Bone marrow (tissue), 2 donors: ENCODE measurements around the gene ZBED1.
"Not testable (repeated sequence)": the region's sequence is repeated elsewhere in the genome, so short reads cannot be mapped to it uniquely, and the experiment has no call there.

Experiments
- DNase-seq, 2 donors: peaks; one replicate each; lab custom pipeline; 2025; lab: John Stamatoyannopoulos, UW

The ZBED1 gene

GRCh38 chrX:2519638-2520037 is 18.9 kb upstream of the ZBED1 start:
- DNase-seq, result not testable (repeated sequence)

GRCh38 chrX:2517055-2517454 is 16.3 kb upstream of the ZBED1 start:
- no peak for DNase-seq

DNA sequence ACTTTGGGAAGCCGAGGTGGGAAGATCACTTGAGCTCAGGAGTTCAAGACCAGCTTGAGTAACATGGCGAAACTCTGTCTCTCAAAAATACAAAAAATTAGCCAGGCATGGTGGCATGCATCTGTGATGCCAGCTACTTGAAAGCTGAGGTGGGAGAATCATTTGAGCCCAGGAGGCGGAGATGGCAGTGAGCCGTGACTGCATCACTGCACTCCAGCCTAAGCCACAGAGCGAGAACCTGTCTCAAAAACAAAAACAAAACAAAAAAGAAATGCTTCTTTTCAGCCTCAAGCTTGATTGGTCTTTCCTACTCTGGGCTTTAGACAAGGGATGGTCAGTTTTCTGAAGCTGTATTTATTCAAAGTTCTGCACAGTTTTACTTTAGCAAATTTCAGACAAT is 15.8 kb upstream of the ZBED1 start:
- DNase-seq, result no peak

DNA sequence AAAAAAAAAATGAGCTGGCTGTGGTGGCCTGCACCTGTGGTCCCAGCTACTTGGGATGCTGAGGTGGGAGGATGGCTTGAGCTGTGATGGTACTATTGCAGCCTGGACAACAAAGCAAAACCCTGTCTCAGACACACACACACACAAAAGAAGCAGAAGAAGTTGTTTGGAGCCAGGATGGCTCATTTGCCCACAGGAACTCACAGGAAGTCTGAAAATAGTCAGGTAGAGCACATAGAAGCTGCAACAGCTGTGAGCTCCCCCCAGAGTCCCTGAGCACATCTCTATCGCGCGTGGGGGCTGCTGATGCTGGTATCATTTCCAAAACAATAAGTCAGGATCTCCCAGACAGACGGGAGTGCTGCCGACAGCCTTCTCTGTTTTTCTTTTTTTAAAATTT is 13.4 kb upstream of the ZBED1 start:
- no peak for DNase-seq

GRCh38 chrX:2513121-2513664 is 12.4 kb upstream of the ZBED1 start:
- DNase-seq, result no peak

GRCh38 chrX:2512501-2512900 is 11.7 kb upstream of the ZBED1 start:
- DNase-seq, result no peak

GRCh38 chrX:2511326-2511725 is 10.6 kb upstream of the ZBED1 start:
- no peak for DNase-seq

DNA sequence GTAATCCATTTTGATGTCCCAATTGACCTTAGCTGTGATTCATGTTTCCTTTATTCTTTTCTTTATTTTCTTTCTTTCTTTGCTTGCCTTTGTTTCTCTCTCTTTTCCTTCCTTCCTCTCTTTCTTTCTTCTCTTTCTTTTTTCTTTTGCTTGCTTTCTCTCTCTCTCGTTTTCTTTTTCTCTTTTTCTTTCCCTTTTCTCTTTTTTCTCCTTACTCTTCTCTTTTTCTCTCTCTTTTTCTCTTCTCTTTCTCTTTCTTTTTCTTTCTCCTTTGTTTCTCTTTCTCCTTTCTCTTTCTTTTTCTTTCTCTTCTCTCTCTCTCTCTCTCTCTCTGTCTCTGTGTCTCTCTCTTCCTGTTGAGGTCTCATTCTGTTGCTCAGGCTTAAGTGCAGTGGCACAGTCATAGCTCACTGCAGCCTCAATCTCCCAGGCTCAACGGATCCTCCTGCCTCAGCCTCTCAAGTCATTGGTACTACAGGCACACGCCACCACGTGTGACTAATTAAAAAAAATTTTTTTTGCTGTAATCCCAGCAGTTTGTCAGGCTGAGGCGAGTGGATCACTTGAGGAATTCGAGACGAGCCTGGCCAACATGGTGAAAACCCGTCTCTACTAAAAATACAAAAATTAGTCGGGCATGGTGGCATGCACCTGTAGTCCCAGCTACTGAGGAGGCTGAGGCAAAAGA is 8.0 kb upstream of the ZBED1 start:
- DNase-seq, result no peak

DNA sequence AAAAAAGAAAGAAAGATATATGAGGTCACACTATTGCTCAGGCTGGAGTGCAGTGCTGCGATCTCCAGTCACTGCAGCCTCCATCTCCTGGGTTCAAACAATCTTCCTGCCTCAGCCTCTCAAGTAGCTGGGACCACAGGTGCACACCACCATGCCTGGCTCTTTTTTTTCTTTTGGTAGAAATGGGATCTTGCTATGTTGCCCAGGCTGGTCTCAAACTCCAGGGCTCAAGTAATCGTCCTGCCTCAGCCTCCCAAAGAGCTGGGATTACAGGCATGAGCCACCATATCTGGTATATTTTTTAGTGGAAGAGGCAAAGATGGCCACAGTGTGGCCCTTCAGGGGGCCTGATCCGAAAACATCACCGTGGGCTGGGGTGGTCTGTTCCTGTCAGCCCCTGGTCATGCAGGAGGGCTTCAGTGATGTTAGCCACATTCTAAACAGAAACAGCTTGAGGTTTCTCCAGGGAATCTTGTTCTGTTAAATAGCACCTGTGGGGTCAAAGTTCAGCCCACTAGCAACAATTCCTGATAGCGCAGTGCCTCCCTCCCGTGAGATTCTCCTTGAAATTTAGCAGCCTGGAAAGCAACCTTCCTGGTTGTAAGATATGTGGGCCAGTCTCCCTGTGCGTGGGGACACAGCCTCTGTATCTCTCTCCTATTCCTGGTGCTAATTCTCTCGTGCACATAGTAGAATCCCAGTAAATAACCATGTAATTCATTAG is 7.3 kb upstream of the ZBED1 start:
- no peak for DNase-seq

GRCh38 chrX:2507196-2507595 is 6.4 kb upstream of the ZBED1 start:
- no peak for DNase-seq

GRCh38 chrX:2505341-2505740 is 4.6 kb upstream of the ZBED1 start:
- not testable (repeated sequence) for DNase-seq

DNA sequence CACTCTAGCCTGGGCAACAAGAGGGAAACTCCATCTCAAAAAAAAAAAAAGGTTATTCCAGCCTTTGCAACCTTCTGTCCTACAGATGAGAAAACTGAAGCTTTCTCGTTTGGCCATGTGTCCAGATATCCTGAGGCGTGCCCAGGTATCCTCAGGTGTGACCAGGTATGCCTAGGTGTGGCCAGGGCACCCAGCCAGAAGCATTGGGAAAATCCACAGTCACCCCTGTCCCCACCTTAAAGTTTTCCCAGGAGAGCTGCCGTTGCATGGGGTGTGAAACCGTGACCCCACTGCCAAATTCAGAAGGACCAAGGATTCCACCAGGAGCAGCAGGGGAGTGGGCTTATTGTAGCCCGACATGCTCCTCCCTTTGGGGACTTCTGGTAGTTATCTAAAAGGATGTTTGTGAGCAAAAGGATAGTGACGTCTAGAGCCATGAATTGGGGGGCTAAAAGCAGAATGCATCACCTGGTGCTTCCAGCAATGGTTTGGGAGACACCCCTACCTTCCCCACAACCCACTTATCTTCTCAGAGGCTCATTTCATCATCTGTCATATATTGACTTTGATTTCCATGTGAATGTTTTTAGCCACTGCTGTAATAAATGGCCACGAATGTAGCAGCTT is 4.0 kb upstream of the ZBED1 start:
- no peak for DNase-seq

DNA sequence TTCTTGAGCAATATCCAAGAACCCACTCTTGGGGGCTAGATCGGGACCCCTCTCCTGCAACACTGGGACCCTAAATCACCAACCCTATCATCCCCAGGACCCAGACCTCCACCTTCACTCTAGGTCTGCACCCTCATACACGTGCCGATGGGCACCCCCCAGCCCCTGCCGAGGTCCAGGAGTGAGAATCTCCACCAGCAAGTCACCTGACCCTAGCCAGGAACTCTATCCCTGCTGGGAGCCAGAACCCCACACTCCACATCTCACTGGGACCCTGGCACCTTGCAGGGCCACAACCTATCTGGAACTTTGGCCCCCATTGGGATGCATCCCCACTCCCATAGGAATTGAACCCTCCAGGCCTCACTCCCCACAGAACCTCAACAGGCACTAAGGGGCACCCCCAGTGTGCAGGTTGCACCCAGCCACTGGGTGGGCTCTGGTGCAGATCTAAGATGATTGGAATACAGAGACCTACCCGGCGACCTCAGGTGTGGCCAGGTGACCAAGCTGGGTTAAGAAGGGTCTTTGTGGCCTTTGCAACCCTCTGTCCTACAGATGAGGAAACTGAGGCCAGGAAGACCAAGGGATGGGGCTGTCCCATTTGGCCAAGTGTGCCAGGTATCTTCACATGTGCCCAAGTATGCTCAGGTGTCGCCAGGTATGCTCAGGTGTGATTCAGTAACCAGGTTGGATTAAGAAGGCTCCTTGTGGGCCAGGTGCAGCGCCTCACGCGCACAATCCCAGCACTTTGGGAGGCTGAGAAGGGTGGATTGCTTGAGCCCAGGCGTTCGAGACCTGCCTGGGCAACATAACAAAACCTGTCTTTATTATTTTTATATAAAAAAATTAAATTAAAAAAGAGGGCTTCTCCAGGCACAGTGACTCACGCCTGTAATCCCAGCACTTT is 3.1 kb upstream of the ZBED1 start:
- DNase-seq, result no peak

- no peak for DNase-seq
These were observed 2.1 kb upstream of the ZBED1 start for GRCh38 chrX:2502668-2503519.

- DNase-seq, result no peak
These were observed 1.4 kb upstream of the ZBED1 start for GRCh38 chrX:2502120-2502667.

- DNase-seq, result no peak
These were observed 855 bp upstream of the ZBED1 start for GRCh38 chrX:2501559-2502102.

DNA sequence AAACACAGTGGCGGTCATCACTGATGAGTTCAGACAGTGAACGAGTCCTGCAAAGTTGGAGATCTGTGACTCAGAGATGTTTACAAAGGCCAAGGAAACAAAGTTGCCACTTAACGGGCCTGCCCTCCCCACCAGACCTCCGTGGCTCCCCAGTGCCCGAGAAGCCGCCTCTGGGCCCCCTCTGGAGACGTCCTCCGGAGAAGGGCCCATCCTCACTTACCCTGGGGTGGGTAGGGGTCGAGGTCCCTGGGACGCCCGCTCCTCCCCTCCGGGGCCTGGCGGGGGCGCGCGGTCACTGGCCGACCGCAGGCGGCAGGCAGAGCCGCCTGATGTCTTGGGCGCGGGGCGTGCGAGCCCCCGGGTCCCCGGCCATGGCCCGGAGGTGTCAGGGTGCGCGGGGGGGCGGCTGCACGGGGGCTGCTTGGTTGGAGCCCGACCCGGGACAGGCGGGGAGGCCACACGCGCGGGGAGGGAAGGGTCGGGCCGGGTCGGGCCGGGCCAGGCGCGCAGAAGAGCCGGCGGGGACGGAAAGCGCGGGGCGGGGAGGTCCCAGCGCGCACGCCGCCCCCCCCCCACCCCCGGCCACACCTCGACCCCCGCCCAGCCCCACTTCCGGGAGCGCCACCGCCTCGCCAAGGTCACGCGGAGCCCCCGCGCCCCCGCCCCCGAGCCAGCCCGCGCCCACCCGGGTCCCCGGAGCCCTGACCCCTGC is 529 bp downstream of the ZBED1 start:
- no peak for DNase-seq

- no peak for DNase-seq
These were observed 1.3 kb downstream of the ZBED1 start for GRCh38 chrX:2499507-2499906.

GRCh38 chrX:2498781-2499302 is 1.9 kb downstream of the ZBED1 start:
- DNase-seq, result no peak
